A549 (cell line): Measurements from ENCODE around the gene MS4A4A. TPM values are rescaled to one million over a fixed set of nuclear protein-coding genes. Genes with fewer than 3 reads are reported as not detected.

Experiments
- ATAC-seq, 2 experiments: fragments of 200-7000 bp in 1 of 2; fragments of >200 bp in 1 of 2; cut with Nextera tagmentation in 1 of 2; cut with Tn5 transposase in 1 of 2; 3 replicates each; pipeline versions ENCODE4 v1.8.0 to v1.9.1; 2018 to 2020; ENCODE audit warnings: mild to moderate bottlenecking in 1 of 2, moderate library complexity in 1 of 2
- CTCF ChIA-PET: fragments of 300-600 bp; sonication (Branson Sonifier 250); formaldehyde crosslinking; extraction: SDS; loops from one replicate; lab custom pipeline; 2021; ENCODE audit warnings: antibody characterized with exemption, inconsistent platforms; lab: Yijun Ruan, JAX
- POLR2A ChIA-PET: fragments of 350-600 bp; formaldehyde crosslinking; extraction: SDS; loops from one replicate; lab custom pipeline; 2021; ENCODE audit warnings: antibody characterized with exemption, inconsistent platforms; lab: Yijun Ruan, JAX
- DNase-seq, 2 experiments: peaks; one replicate each; pipeline versions ENCODE4 v3.0.0 to v3.0.0-alpha.2; 2011 to 2016; ENCODE audit warnings: low read depth in 1 of 2, low spot score in 1 of 2
- FAIRE-seq: peaks from 2 replicates; lab custom pipeline; 2011; peaks lifted over from hg19 to GRCh38; lab: Jason Lieb, UNC
- H3K27ac ChIP-seq, 2 experiments: fragments of >200 bp; sonication (Bioruptor Twin); formaldehyde crosslinking; 3 replicates each; pipeline ENCODE4 v1.5.1; 2016 to 2017
- H3K4me1 ChIP-seq: fragments of >200 bp; sonication (Bioruptor Twin); formaldehyde crosslinking; 3 replicates; pipeline ENCODE4 v1.6.1; 2016
- H3K4me2 ChIP-seq: fragments of >200 bp; sonication (Bioruptor Twin); formaldehyde crosslinking; 3 replicates; pipeline ENCODE4 v1.6.1; 2016
- H3K4me3 ChIP-seq: fragments of >200 bp; sonication (Bioruptor Twin); formaldehyde crosslinking; 3 replicates; pipeline ENCODE4 v1.5.1; 2016
- H3K9me3 ChIP-seq: fragments of >200 bp; sonication (Bioruptor Twin); formaldehyde crosslinking; 3 replicates; pipeline ENCODE4 v1.6.1; 2016
- CBX8 ChIP-seq: fragments of 200-600 bp; sonication (generic); IDR thresholded peaks from 2 replicates; pipeline ENCODE4 v1.6.1; 2016
- CEBPB ChIP-seq, 2 experiments: fragments of >200 bp in 1 of 2; sonication (Bioruptor Twin) in 1 of 2; formaldehyde crosslinking in 1 of 2; IDR thresholded peaks; 2 replicates each; pipeline ENCODE4 v1.6.1; 2012 to 2016
- CHD2 ChIP-seq: fragments of 150-350 bp; IDR thresholded peaks from 2 replicates; pipeline ENCODE4 v1.6.1; 2014; ENCODE audit warnings: low read length; ENCODE audit not compliant: partially characterized antibody
- CHD4 ChIP-seq: fragments of 200-600 bp; sonication (generic); IDR thresholded peaks from 2 replicates; pipeline ENCODE4 v1.6.1; 2016; ENCODE audit warnings: antibody characterized with exemption, mild to moderate bottlenecking, borderline replicate concordance
- EHMT2 ChIP-seq: fragments of 200-600 bp; sonication (generic); IDR thresholded peaks from 2 replicates; pipeline ENCODE4 v1.6.1; 2016; ENCODE audit warnings: antibody characterized with exemption, low read depth, mild to moderate bottlenecking, moderate library complexity
- EP300 ChIP-seq, 2 experiments: fragments of >200 bp; sonication (Bioruptor Twin); formaldehyde crosslinking; IDR thresholded peaks; 2 replicates in 1 of 2; 3 replicates in 1 of 2; pipeline ENCODE4 v1.6.1; 2016 to 2017
- ESRRA ChIP-seq: fragments of 150-350 bp; IDR thresholded peaks from 2 replicates; pipeline ENCODE4 v1.6.1; 2014; ENCODE audit warnings: mild to moderate bottlenecking, low read length, borderline replicate concordance
- FOSB ChIP-seq: fragments of 250-450 bp; sonication (Bioruptor Pico); IDR thresholded peaks from 2 replicates; pipeline ENCODE4 v1.5.0; 2020; ENCODE audit warnings: mild to moderate bottlenecking, moderate library complexity
- FOXS1 ChIP-seq: fragments of 250-450 bp; sonication (Bioruptor Pico); IDR thresholded peaks from 2 replicates; pipeline ENCODE4 v1.5.0; 2020; ENCODE audit warnings: mild to moderate bottlenecking, moderate library complexity
- HOXB13 ChIP-seq: fragments of 250-450 bp; sonication (Bioruptor Pico); IDR thresholded peaks from 2 replicates; pipeline ENCODE4 v1.5.0; 2020; ENCODE audit warnings: low read depth, mild to moderate bottlenecking, moderate library complexity
- JUNB ChIP-seq: fragments of >200 bp; sonication (Bioruptor Twin); formaldehyde crosslinking; IDR thresholded peaks from 2 replicates; pipeline ENCODE4 v1.6.1; 2016
- MAZ ChIP-seq: fragments of 150-350 bp; IDR thresholded peaks from 2 replicates; pipeline ENCODE4 v1.6.1; 2014; ENCODE audit warnings: antibody characterized with exemption, low read depth, low read length, borderline replicate concordance
- MYC ChIP-seq: IDR thresholded peaks from 2 replicates; pipeline ENCODE4 v1.6.1; 2012; ENCODE audit warnings: mild to moderate bottlenecking, inconsistent platforms, low read length, improper control_type of control experiment, borderline replicate concordance
- NPAS2 ChIP-seq: fragments of 250-450 bp; sonication (Bioruptor Pico); IDR thresholded peaks from 2 replicates; pipeline ENCODE4 v1.8.0; 2022; ENCODE audit warnings: mild to moderate bottlenecking, moderate library complexity, borderline replicate concordance
- PHF8 ChIP-seq: fragments of 200-600 bp; sonication (generic); IDR thresholded peaks from 2 replicates; pipeline ENCODE4 v1.6.1; 2016; ENCODE audit warnings: low read depth, mild to moderate bottlenecking, antibody characterized with exemption, moderate library complexity, borderline replicate concordance
- RNF2 ChIP-seq: fragments of 200-600 bp; sonication (generic); IDR thresholded peaks from 2 replicates; pipeline ENCODE4 v1.6.1; 2016; ENCODE audit warnings: low read depth, mild to moderate bottlenecking, antibody characterized with exemption, moderate library complexity, borderline replicate concordance
- SMC3 ChIP-seq: fragments of >200 bp; sonication (Bioruptor Twin); formaldehyde crosslinking; IDR thresholded peaks from 3 replicates; pipeline ENCODE4 v1.6.1; 2018; ENCODE audit warnings: inconsistent platforms
- TFCP2L1 ChIP-seq: fragments of 250-450 bp; sonication (Bioruptor Pico); IDR thresholded peaks from 2 replicates; pipeline ENCODE4 v1.5.0; 2021; ENCODE audit warnings: mild to moderate bottlenecking
- TP53 ChIP-seq: fragments of 250-450 bp; sonication (Bioruptor Pico); IDR thresholded peaks from 2 replicates; pipeline ENCODE4 v1.5.0; 2021; ENCODE audit warnings: mild to moderate bottlenecking, moderate library complexity
- ZC3H11A ChIP-seq: fragments of 450-650 bp; IDR thresholded peaks from 2 replicates; pipeline ENCODE4 v1.6.1; 2014; ENCODE audit warnings: antibody characterized with exemption, mild to moderate bottlenecking
- ZFP36 ChIP-seq: fragments of 450-650 bp; IDR thresholded peaks from 2 replicates; pipeline ENCODE4 v1.6.1; 2014; ENCODE audit warnings: borderline replicate concordance; ENCODE audit not compliant: partially characterized antibody
- WGBS: methylation state at CpG from one replicate; pipeline ENCODE4 v1.1.6; 2017; ENCODE audit errors: missing lambda C conversion rate; 5-methylcytosine and 5-hydroxymethylcytosine counted together
- polyA plus RNA-seq, 4 experiments: library from polyadenylated mRNA; depleted of rRNA in 3 of 4; stranded (reverse); fragments of >200 nt; fragmentation: RNase III in 1 of 4; extraction: RNeasy Plus Mini Kit Qiagen cat#74134 plus additional on column Dnase treatment in 1 of 4; gene quantifications; 2 replicates in 3 of 4; 3 replicates in 1 of 4; pipeline ENCODE4 v1.2.3, GENCODE V29; 2011 to 2017
- TF ChIP-seq, protein P1 (sequence below): fragments of 250-450 bp; sonication (Bioruptor Pico); IDR thresholded peaks from 2 replicates; pipeline ENCODE4 v1.5.0; 2020; ENCODE audit warnings: low read depth, mild to moderate bottlenecking, moderate library complexity
- TF ChIP-seq, protein P2 (sequence below): fragments of 450-650 bp; IDR thresholded peaks from 2 replicates; pipeline ENCODE4 v1.6.1; 2014; ENCODE audit warnings: antibody characterized with exemption

The MS4A4A gene
- polyA plus RNA-seq, 2 of the 4 experiments (the other 2 are of a cell fraction): not detected

DNA sequence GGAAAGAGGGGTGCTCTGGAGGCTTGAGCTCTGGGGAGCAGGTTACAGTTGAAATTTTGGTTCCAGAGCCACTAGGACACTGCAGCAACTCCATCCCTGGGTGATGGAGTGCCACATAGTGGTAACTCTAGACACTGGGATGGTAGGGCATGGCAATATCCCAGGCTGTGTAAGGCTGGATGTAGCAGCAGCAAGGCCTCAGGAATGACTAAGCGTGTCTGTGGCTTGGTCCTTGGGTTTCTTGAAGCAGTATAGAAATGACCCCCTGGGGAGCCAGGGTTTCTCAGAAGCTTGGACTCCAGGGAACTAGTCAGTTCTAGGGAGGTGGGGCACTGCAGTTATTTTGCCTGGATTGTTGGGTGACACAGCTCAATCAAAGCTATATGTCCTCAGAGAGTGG is 8.1 kb downstream of the MS4A4A start:
- no peaks in the 10 kb centered on the region for H3K4me1 ChIP-seq
- ChIA-PET POLR2A (no interaction called here), CTCF (no interaction called here)
- no peak overlapping the region for H3K4me3 ChIP-seq
- 0% methylated on average over 1 of the region's 1 CpG for WGBS
- FAIRE-seq (no peak), DNase-seq (no peak), ATAC-seq (no peak)
- H3K4me2 ChIP-seq: no peak overlapping the region
- H3K9me3 ChIP-seq: no peaks in the 10 kb centered on the region
- no peak overlapping the region for H3K27ac ChIP-seq
- TF ChIP-seq MAZ (no peak), CHD2 (no peak), CBX8 (no peak), JUNB (no peak), EP300 (IDR thresholded peaks at IDR 0.05) (no peak), PHF8 (no peak), TFCP2L1 (no peak)

DNA sequence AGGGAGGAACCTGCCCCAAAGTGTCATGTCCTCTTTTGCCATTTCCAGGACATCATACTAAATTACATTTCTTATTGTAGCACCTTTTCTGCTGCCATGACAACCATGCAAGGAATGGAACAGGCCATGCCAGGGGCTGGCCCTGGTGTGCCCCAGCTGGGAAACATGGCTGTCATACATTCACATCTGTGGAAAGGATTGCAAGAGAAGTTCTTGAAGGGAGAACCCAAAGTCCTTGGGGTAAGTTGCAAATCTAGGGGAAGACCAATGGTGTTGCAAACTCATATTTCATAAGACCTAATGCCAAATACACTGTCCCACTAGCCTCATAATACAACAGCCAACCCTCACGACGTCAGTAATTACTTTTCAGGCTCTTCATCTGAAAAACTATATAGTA is 11.7 kb downstream of the MS4A4A start:
- POLR2A ChIA-PET: no interaction called here
- no peaks in the 10 kb centered on the region for H3K4me1 ChIP-seq
- H3K4me2 ChIP-seq: no peak overlapping the region
- H3K4me3 ChIP-seq: no peak overlapping the region
- no peaks in the 10 kb centered on the region for H3K9me3 ChIP-seq
- no peak for FAIRE-seq
- 0% methylated on average over 2 of the region's 2 CpGs for WGBS
- DNase-seq: no peak
- TF ChIP-seq MYC: no peak
- no peak for TF ChIP-seq CHD4
- TF ChIP-seq EHMT2: no peak
- TF ChIP-seq CEBPB (IDR thresholded peaks at IDR 0.05): no peak
- TF ChIP-seq PHF8: no peak
- TF ChIP-seq, all 56 proteins: peak for 0
- no peak overlapping the region for H3K27ac ChIP-seq
- CTCF ChIA-PET: interaction anchor here (1.3 kb wide), 1 partner anchor 27 kb away, joined by 4 read pairs; no protein-coding TSS in a partner anchor
- no peak for ATAC-seq

DNA sequence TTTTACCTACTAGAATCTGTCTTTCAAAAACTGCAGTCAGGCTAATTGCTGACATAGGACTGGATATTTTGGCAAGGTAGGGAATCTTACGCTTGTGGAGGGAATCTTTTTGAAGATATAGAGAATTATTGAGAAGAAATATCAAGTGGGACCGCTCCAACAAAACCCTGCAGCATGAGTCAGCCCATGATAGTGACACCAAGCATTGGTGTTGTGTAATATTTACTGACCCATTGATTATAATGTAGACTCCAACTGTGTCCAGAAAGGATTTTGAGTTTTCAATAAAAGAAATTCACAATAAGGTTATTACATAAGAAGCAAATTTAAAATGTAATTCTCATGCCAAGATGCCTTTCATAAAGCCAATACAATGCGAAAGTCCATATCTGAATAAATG is 20.7 kb downstream of the MS4A4A start:
- CTCF ChIA-PET: no interaction called here
- 15% methylated on average over 3 of the region's 3 CpGs for WGBS
- POLR2A ChIA-PET: no interaction called here
- DNase-seq (no peak), ATAC-seq (no peak), FAIRE-seq (no peak)
- no peak overlapping the region for H3K27ac ChIP-seq
- H3K4me2 ChIP-seq: no peak overlapping the region
- H3K9me3 ChIP-seq: no peaks in the 10 kb centered on the region
- no peak for TF ChIP-seq FOXS1 (CRISPR knock-in tag)
- no peak for TF ChIP-seq EHMT2
- TF ChIP-seq CBX8: no peak
- TF ChIP-seq SMC3: no peak
- no peak for TF ChIP-seq ESRRA
- no peak for TF ChIP-seq NPAS2
- TF ChIP-seq ZFP36: no peak
- no peak for TF ChIP-seq HOXB13 (CRISPR knock-in tag)
- no peak for TF ChIP-seq FOSB (CRISPR knock-in tag)
- TF ChIP-seq CHD2: no peak
- TF ChIP-seq TP53 (CRISPR knock-in tag): no peak
- TF ChIP-seq JUNB: no peak
- TF ChIP-seq EP300 (IDR thresholded peaks at IDR 0.05): no peak
- no peak for TF ChIP-seq RNF2
- TF ChIP-seq, protein P1, sequence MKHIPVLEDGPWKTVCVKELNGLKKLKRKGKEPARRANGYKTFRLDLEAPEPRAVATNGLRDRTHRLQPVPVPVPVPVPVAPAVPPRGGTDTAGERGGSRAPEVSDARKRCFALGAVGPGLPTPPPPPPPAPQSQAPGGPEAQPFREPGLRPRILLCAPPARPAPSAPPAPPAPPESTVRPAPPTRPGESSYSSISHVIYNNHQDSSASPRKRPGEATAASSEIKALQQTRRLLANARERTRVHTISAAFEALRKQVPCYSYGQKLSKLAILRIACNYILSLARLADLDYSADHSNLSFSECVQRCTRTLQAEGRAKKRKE (CRISPR knock-in tag): no peak
- TF ChIP-seq, protein P2, sequence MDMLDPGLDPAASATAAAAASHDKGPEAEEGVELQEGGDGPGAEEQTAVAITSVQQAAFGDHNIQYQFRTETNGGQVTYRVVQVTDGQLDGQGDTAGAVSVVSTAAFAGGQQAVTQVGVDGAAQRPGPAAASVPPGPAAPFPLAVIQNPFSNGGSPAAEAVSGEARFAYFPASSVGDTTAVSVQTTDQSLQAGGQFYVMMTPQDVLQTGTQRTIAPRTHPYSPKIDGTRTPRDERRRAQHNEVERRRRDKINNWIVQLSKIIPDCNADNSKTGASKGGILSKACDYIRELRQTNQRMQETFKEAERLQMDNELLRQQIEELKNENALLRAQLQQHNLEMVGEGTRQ: no peak
- no peak for TF ChIP-seq ZC3H11A
- no peak overlapping the region for H3K4me3 ChIP-seq
- no peaks in the 10 kb centered on the region for H3K4me1 ChIP-seq
